ENCODE measurements around the gene LTA.

The LTA gene

GRCh38 chr6:31530659-31531058 lies 41.4 kb upstream of the LTA start:
- H3K4me3 ChIP-seq (replicated peaks; ENCODE audit: insufficient read depth, low read length): no peak overlapping the region
- H3K27ac ChIP-seq (replicated peaks): no peak overlapping the region
- no peak for TF ChIP-seq GABPA (IDR thresholded peaks at IDR 0.05; ENCODE audit: low read depth)
- TF ChIP-seq CTCF (IDR thresholded peaks at IDR 0.05; ENCODE audit: insufficient read depth, low read length): no peak
- 0 out of 2 replicates have a peak, but pooled peaks have one; percentile 15 for TF ChIP-seq POLR2AphosphoS5 (IDR thresholded peaks at IDR 0.05; ENCODE audit: low read depth)
- TF ChIP-seq REST (IDR thresholded peaks at IDR 0.05; ENCODE audit: insufficient replicate concordance, low read depth): no peak
- TF ChIP-seq SPI1 (IDR thresholded peaks at IDR 0.05; ENCODE audit: borderline replicate concordance, low read depth): no peak
- DNase-seq (ENCODE audit: low read depth in 1 of 2, low spot score in 1 of 2): no peak
- no peaks in the 10 kb centered on the region for H3K27me3 ChIP-seq (ENCODE audit: insufficient read depth, poor library complexity, severe bottlenecking)

- Histone ChIP-seq H3K27me3 (ENCODE audit: insufficient read depth, poor library complexity, severe bottlenecking) (no peaks in the 10 kb centered on the region), H3K27ac (replicated peaks) (no peak overlapping the region), H3K4me3 (replicated peaks; ENCODE audit: insufficient read depth, low read length) (no peak overlapping the region)
- no peak for DNase-seq (ENCODE audit: low read depth in 1 of 2, low spot score in 1 of 2)
- TF ChIP-seq SPI1 (IDR thresholded peaks at IDR 0.05; ENCODE audit: borderline replicate concordance, low read depth): no peak
- TF ChIP-seq POLR2AphosphoS5 (IDR thresholded peaks at IDR 0.05; ENCODE audit: low read depth): peak; percentile 18; the same call in 1 of the 2 replicates
- TF ChIP-seq REST (IDR thresholded peaks at IDR 0.05; ENCODE audit: insufficient replicate concordance, low read depth): no peak
These were observed 40.9 kb upstream of the LTA start for GRCh38 chr6:31531162-31531561.

- Histone ChIP-seq H3K27me3 (ENCODE audit: insufficient read depth, poor library complexity, severe bottlenecking) (no peaks in the 10 kb centered on the region), H3K4me3 (replicated peaks; ENCODE audit: insufficient read depth, low read length) (no peak overlapping the region), H3K27ac (replicated peaks) (no peak overlapping the region)
- TF ChIP-seq CTCF (IDR thresholded peaks at IDR 0.05; ENCODE audit: insufficient read depth, low read length): no peak
- peak; percentile 29; the same call in 1 of the 2 replicates for TF ChIP-seq POLR2AphosphoS5 (IDR thresholded peaks at IDR 0.05; ENCODE audit: low read depth)
- no peak for DNase-seq (ENCODE audit: low read depth in 1 of 2, low spot score in 1 of 2)
These were observed 40.1 kb upstream of the LTA start for GRCh38 chr6:31531771-31532643.

GRCh38 chr6:31532644-31533454 lies 39.2 kb upstream of the LTA start:
- Histone ChIP-seq H3K27me3 (ENCODE audit: insufficient read depth, poor library complexity, severe bottlenecking) (no peaks in the 10 kb centered on the region), H3K27ac (replicated peaks) (no peak overlapping the region), H3K4me3 (replicated peaks; ENCODE audit: insufficient read depth, low read length) (no peak overlapping the region)
- no peak for DNase-seq (ENCODE audit: low read depth in 1 of 2, low spot score in 1 of 2)
- TF ChIP-seq REST (IDR thresholded peaks at IDR 0.05; ENCODE audit: insufficient replicate concordance, low read depth): no peak
- no peak for TF ChIP-seq SPI1 (IDR thresholded peaks at IDR 0.05; ENCODE audit: borderline replicate concordance, low read depth)
- no peak for TF ChIP-seq GABPA (IDR thresholded peaks at IDR 0.05; ENCODE audit: low read depth)
- 0 out of 2 replicates have a peak, but pooled peaks have one; percentile 6 for TF ChIP-seq POLR2AphosphoS5 (IDR thresholded peaks at IDR 0.05; ENCODE audit: low read depth)
- no peak for TF ChIP-seq CTCF (IDR thresholded peaks at IDR 0.05; ENCODE audit: insufficient read depth, low read length)

All from HL-60 (cell line).